Measurements from ENCODE around the gene BRAT1.
"Not testable (repeated sequence)": the region's sequence is repeated elsewhere in the genome, so short reads cannot be mapped to it uniquely, and the experiment has no call there.

The BRAT1 gene

GRCh38 chr7:2555121-2556052, at the start of gene BRAT1:
TSS of gene BRAT1 (minus strand) at chr7:2555524. CDS start at chr7:2554431, 1,093 bp downstream.
- peak; percentile 84 for DNase-seq

- DNase-seq = no peak
These were observed 49.4 kb upstream of the BRAT1 start for GRCh38 chr7:2604608-2605174.

GRCh38 chr7:2603044-2603965, 48.0 kb upstream of the BRAT1 start:
- no peak for DNase-seq

GRCh38 chr7:2602406-2603043, 47.2 kb upstream of the BRAT1 start:
- no peak for DNase-seq

GRCh38 chr7:2601907-2602306, 46.6 kb upstream of the BRAT1 start:
- DNase-seq = no peak

- no peak for DNase-seq
These were observed 45.7 kb upstream of the BRAT1 start for GRCh38 chr7:2601065-2601464.

GRCh38 chr7:2598154-2598823, 43.0 kb upstream of the BRAT1 start:
- DNase-seq = no peak

GRCh38 chr7:2597273-2597640, 41.9 kb upstream of the BRAT1 start:
- DNase-seq = no peak

GRCh38 chr7:2596464-2597272, 41.3 kb upstream of the BRAT1 start:
- no peak for DNase-seq

- no peak for DNase-seq
These were observed 40.0 kb upstream of the BRAT1 start for GRCh38 chr7:2595258-2595860.

- no peak for DNase-seq
These were observed 39.3 kb upstream of the BRAT1 start for GRCh38 chr7:2594599-2594998.

- no peak for DNase-seq
These were observed 37.9 kb upstream of the BRAT1 start for GRCh38 chr7:2593036-2593727.

- no peak for DNase-seq
These were observed 37.1 kb upstream of the BRAT1 start for GRCh38 chr7:2592375-2592865.

- not testable (repeated sequence) for DNase-seq
These were observed 34.6 kb upstream of the BRAT1 start for GRCh38 chr7:2589941-2590340.

GRCh38 chr7:2589341-2589740, 34.0 kb upstream of the BRAT1 start:
- DNase-seq = no peak

GRCh38 chr7:2587778-2588177, 32.5 kb upstream of the BRAT1 start:
- no peak for DNase-seq

GRCh38 chr7:2587134-2587533, 31.8 kb upstream of the BRAT1 start:
- no peak for DNase-seq

GRCh38 chr7:2586326-2587020, 31.1 kb upstream of the BRAT1 start:
- DNase-seq = no peak

GRCh38 chr7:2585446-2585845, 30.1 kb upstream of the BRAT1 start:
- DNase-seq = no peak
